NT2/D1 (cell line): Measurements from ENCODE around the gene IL34.

Experiments
- DNase-seq: peaks from one replicate; pipeline ENCODE4 v3.0.0-alpha.2; 2011; ENCODE audit warnings: low read depth, low spot score
- H3K27me3 ChIP-seq: 2 replicates; pipeline ENCODE4 v1.6.0; 2011; ENCODE audit warnings: mild to moderate bottlenecking; ENCODE audit not compliant: insufficient read length, insufficient read depth
- H3K36me3 ChIP-seq: 2 replicates; pipeline ENCODE4 v1.6.1; 2011; ENCODE audit warnings: mild to moderate bottlenecking, low read length, mixed read lengths; ENCODE audit not compliant: insufficient read depth, insufficient read length
- H3K4me1 ChIP-seq: 2 replicates; pipeline ENCODE4 v1.5.1; 2011; ENCODE audit not compliant: insufficient read depth, insufficient read length
- H3K4me3 ChIP-seq: 2 replicates; pipeline ENCODE4 v1.5.1; 2011; ENCODE audit warnings: low read depth; ENCODE audit not compliant: insufficient read length
- H3K9ac ChIP-seq: 2 replicates; pipeline ENCODE4 v1.6.0; 2011; ENCODE audit warnings: low read depth; ENCODE audit not compliant: insufficient read length
- H3K9me3 ChIP-seq: 2 replicates; pipeline ENCODE4 v1.5.1; 2011; ENCODE audit warnings: mild to moderate bottlenecking, low read length; ENCODE audit not compliant: insufficient read depth
- SUZ12 ChIP-seq: IDR thresholded peaks from 2 replicates; pipeline ENCODE4 v1.6.1; 2011; ENCODE audit not compliant: insufficient read length, insufficient read depth; ENCODE audit errors: extremely low read depth
- YY1 ChIP-seq: IDR thresholded peaks from 2 replicates; pipeline ENCODE4 v1.6.1; 2011; ENCODE audit not compliant: insufficient read length, insufficient read depth
- ZNF274 ChIP-seq: IDR thresholded peaks from 2 replicates; pipeline ENCODE4 v1.6.1; 2011; ENCODE audit warnings: mild to moderate bottlenecking, low read depth, low read length

The IL34 gene

DNA sequence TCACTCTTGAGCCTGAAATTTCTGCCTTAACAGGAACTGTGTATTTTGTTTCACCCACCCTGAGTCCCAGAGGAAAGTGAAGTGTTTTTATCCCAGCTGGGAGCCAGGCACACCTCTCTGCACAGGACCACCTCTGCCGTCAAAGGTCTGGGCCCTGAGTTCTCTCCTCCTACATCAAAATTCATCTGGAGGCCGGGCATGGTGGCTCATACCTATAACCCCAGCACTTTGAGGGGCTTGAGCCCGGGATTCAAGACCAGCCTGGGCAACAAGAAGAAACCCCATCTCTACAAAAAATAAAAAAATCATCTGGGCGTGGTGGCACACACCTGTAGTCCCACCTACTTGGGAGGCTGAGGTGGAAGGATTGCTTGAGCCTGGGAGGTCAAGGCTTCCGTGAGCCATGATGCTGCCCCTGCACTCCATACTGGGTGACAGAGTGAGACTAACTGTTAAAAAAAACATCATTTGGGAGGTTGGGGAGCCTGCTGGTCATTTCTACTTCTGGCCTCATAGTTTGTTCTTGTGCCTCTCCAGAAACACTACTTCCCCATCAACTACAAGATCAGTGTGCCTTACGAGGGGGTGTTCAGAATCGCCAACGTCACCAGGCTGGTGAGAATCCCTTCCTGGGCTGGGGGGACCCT lies 9.8 kb downstream of the IL34 start:
- DNase-seq, result no peak
- peaks cover 11% of the 10 kb centered on the region for H3K4me1 ChIP-seq
- H3K9me3 ChIP-seq, result no peaks in the 10 kb centered on the region
- no peak overlapping the region for H3K9ac ChIP-seq
- no peaks in the 10 kb centered on the region for H3K36me3 ChIP-seq
- no peak overlapping the region for H3K4me3 ChIP-seq
- no peaks in the 10 kb centered on the region for H3K27me3 ChIP-seq
- no peak for TF ChIP-seq SUZ12
- TF ChIP-seq YY1, result no peak
- no peak for TF ChIP-seq ZNF274

DNA sequence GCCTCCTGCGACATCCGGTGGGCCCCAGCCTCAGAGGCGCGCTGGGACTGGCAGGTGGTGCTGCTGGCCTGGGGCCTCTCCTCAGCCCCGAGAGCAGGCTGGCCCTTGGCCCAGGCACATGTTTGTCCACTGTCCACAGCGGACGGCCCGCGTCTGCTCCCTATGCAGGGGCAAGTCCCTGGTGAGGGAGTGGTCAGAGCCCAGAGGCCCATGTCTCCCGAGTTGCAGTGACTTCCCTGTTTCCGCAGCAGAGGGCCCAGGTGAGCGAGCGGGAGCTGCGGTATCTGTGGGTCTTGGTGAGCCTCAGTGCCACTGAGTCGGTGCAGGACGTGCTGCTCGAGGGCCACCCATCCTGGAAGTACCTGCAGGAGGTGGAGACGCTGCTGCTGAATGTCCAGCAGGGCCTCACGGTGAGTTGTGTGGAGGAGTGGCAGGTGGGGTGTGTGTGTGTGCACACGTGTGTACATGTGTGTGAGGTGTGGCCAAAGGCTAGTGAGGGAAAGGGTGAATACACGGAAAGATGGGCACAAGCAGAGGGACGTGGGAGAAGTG lies 10.4 kb downstream of the IL34 start:
- Histone ChIP-seq H3K4me3 (no peak overlapping the region), H3K4me1 (peaks cover 14% of the 10 kb centered on the region), H3K9me3 (no peaks in the 10 kb centered on the region), H3K9ac (no peak overlapping the region), H3K27me3 (no peaks in the 10 kb centered on the region), H3K36me3 (peaks cover 4% of the 10 kb centered on the region)
- TF ChIP-seq SUZ12, result no peak
- no peak for TF ChIP-seq YY1
- TF ChIP-seq ZNF274, result no peak
- DNase-seq, result no peak

DNA sequence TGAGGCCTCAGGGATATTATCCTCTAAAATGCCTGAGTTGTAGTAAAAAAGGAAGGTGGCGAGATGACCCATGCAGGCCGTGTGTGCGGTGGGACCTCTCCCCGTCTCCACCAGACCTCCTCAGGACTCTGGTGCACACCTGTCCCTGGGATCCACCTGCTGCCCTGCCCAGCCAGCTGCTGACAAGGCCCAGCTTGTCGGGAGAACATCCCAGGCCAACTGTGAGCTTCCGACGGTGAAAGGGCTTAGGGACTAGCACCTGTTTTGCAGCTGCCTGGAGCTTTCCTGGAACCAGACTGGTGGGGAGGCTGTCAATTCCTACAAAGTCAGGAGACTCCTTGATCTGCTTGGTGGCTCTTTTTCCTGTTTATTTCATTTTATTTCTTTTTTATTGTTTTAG lies 11.6 kb downstream of the IL34 start:
- Histone ChIP-seq H3K9ac (no peak overlapping the region), H3K36me3 (peaks cover 14% of the 10 kb centered on the region), H3K4me1 (peaks cover 22% of the 10 kb centered on the region), H3K27me3 (no peaks in the 10 kb centered on the region), H3K4me3 (no peak overlapping the region), H3K9me3 (no peaks in the 10 kb centered on the region)
- no peak for DNase-seq
- no peak for TF ChIP-seq YY1
- TF ChIP-seq SUZ12, result no peak

DNA sequence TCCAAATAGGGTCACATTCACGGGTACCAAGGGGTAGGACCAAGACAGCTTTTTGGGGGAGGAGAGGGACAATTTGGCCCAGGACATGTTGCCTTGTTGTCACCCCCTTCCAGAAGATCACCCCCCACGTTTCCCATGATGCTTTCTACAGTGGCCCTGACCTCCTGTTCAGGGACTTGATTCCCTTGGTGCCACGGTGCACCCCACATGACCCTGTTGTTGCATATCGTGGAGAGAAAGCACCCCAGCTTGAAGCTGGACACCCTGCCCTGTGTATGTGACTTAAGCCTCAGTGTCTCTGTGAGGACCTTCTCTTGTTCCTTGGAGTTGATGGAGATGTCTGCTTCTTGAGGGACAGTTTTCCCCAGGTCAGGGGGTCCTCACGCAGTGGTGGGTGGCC lies 12.6 kb downstream of the IL34 start:
- H3K27me3 ChIP-seq, result no peaks in the 10 kb centered on the region
- H3K36me3 ChIP-seq, result peaks cover 22% of the 10 kb centered on the region
- no peak for DNase-seq
- no peak overlapping the region for H3K4me3 ChIP-seq
- TF ChIP-seq SUZ12 (no peak), ZNF274 (no peak), YY1 (no peak)
- H3K9me3 ChIP-seq, result no peaks in the 10 kb centered on the region
- H3K9ac ChIP-seq, result no peak overlapping the region
- peaks cover 18% of the 10 kb centered on the region for H3K4me1 ChIP-seq

DNA sequence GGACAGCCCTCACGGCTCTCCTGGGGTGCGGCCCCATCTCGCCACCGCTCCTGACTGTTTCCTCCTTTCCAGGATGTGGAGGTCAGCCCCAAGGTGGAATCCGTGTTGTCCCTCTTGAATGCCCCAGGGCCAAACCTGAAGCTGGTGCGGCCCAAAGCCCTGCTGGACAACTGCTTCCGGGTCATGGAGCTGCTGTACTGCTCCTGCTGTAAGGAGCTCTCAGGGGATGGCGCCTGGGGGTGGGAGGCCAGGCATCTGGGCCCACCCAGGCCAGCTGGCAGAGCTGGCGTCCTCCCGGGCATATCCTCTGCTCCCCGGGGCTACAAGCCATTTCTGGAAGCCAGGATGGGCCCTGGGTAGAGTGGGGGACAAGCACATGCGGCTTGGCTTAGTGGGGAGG lies 13.2 kb downstream of the IL34 start:
- Histone ChIP-seq H3K27me3 (no peaks in the 10 kb centered on the region), H3K4me3 (no peak overlapping the region), H3K9me3 (no peaks in the 10 kb centered on the region), H3K9ac (no peak overlapping the region), H3K36me3 (peaks cover 28% of the 10 kb centered on the region), H3K4me1 (peaks cover 14% of the 10 kb centered on the region)
- DNase-seq, result no peak
- no peak for TF ChIP-seq SUZ12
- no peak for TF ChIP-seq ZNF274
- TF ChIP-seq YY1, result no peak

DNA sequence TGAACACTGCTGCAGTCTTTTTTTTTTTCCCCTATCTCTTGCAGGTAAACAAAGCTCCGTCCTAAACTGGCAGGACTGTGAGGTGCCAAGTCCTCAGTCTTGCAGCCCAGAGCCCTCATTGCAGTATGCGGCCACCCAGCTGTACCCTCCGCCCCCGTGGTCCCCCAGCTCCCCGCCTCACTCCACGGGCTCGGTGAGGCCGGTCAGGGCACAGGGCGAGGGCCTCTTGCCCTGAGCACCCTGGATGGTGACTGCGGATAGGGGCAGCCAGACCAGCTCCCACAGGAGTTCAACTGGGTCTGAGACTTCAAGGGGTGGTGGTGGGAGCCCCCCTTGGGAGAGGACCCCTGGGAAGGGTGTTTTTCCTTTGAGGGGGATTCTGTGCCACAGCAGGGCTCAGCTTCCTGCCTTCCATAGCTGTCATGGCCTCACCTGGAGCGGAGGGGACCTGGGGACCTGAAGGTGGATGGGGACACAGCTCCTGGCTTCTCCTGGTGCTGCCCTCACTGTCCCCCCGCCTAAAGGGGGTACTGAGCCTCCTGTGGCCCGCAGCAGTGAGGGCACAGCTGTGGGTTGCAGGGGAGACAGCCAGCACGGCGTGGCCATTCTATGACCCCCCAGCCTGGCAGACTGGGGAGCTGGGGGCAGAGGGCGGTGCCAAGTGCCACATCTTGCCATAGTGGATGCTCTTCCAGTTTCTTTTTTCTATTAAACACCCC lies 13.8 kb downstream of the IL34 start:
- no peak for DNase-seq
- H3K4me3 ChIP-seq, result no peak overlapping the region
- peaks cover 34% of the 10 kb centered on the region for H3K36me3 ChIP-seq
- TF ChIP-seq ZNF274 (no peak), SUZ12 (no peak), YY1 (no peak)
- H3K27me3 ChIP-seq, result no peaks in the 10 kb centered on the region
- H3K9ac ChIP-seq, result no peak overlapping the region
- no peaks in the 10 kb centered on the region for H3K9me3 ChIP-seq
- peaks cover 14% of the 10 kb centered on the region for H3K4me1 ChIP-seq

DNA sequence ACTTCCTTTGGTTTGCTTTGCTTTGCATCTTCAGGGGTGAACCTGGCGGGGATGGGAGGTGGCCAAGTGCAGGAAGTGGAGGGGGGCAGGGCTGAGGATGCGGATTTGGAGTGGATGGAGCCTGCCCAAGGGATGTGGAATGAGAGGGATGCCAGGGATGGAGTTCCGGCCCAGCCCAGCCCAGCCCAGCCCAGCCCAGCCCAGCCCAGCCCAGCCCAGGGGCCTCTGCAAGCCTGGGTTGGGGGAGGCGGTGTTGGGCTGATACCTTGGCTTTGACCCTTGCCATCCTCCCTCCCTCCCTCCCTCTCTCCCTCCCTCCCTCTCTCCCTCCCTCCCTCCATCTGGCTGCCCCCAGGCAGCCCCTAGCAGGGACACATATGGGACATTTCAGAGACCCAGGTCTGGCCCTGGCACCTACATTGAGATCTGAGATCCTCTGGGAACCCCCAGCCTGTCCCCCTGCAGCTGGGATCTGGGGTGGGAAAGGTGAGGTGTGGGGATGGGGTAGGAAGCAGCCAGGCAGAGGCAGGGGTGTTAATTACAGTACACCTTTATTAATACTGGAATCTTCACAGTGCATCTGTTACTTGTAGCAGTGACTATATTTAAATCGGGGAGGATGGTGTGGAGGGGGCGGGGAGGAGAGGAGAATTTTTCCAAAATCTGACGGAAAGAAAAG lies 14.5 kb downstream of the IL34 start:
- no peak overlapping the region for H3K9ac ChIP-seq
- H3K27me3 ChIP-seq, result no peaks in the 10 kb centered on the region
- no peak overlapping the region for H3K4me3 ChIP-seq
- no peak for DNase-seq
- TF ChIP-seq YY1 (no peak), ZNF274 (no peak), SUZ12 (no peak)
- peaks cover 17% of the 10 kb centered on the region for H3K4me1 ChIP-seq
- no peaks in the 10 kb centered on the region for H3K9me3 ChIP-seq
- H3K36me3 ChIP-seq, result peaks cover 41% of the 10 kb centered on the region
